22Rv1 (cell line): ENCODE data around the gene ENTPD8.

Experiments
- ZFX ChIP-seq: fragments of 450-650 bp; IDR thresholded peaks from 2 replicates; pipeline ENCODE4 v1.6.1; 2017; ENCODE audit warnings: antibody characterized with exemption, borderline replicate concordance
- TF ChIP-seq, protein P1 (sequence below): fragments of 450-650 bp; IDR thresholded peaks from 2 replicates; pipeline ENCODE4 v1.5.1; 2017; ENCODE audit warnings: mild to moderate bottlenecking

DNA sequence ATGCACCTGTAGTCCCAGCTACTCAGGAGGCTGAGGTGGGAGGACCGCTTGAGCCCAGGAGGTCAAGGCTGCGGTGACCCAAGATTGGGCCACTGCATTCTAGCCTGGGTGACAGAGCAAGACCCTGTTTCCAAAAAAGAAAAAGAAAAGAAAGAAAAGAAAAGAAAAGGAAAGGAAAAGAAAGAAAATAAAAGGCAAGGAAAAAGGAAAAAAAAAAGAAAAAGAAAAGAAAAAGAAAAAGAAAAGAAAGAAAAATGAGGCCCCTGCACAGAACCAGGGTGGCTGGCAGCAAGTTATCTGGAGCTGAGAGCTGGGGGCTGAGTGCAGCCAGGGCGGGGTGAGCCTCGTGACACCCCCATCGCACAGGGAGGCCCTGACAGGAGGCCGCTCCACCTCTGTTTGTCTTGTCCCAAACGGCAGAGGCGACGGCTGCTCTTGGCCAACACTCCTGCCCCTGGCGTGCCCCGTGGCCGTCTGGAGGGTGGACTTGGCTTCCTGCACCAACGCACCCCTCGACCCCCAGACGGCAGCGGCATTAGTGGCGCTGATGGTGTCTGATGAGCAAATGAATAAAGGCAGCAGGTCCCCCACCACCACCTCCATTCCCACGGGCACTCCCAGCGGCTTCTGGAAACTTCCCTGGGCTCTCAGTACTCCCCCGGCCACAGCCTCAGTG is 34.9 kb downstream of the ENTPD8 start:
- TF ChIP-seq, protein P1, sequence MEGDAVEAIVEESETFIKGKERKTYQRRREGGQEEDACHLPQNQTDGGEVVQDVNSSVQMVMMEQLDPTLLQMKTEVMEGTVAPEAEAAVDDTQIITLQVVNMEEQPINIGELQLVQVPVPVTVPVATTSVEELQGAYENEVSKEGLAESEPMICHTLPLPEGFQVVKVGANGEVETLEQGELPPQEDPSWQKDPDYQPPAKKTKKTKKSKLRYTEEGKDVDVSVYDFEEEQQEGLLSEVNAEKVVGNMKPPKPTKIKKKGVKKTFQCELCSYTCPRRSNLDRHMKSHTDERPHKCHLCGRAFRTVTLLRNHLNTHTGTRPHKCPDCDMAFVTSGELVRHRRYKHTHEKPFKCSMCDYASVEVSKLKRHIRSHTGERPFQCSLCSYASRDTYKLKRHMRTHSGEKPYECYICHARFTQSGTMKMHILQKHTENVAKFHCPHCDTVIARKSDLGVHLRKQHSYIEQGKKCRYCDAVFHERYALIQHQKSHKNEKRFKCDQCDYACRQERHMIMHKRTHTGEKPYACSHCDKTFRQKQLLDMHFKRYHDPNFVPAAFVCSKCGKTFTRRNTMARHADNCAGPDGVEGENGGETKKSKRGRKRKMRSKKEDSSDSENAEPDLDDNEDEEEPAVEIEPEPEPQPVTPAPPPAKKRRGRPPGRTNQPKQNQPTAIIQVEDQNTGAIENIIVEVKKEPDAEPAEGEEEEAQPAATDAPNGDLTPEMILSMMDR, result no peak
- TF ChIP-seq ZFX, result no peak
